Adrenal gland (tissue), 5 donors: ENCODE data around the gene SMAGP.

Source experiments
- CTCF ChIP-seq, 6 experiments: fragments of 450-650 bp in 4 of 6; fragments of 200-600 bp in 2 of 6; sonication (generic) in 1 of 6; IDR thresholded peaks; 1 replicate in 5 of 6; 2 replicates in 1 of 6; pipeline versions ENCODE4 v1.5.1 to v1.8.0; 2016 to 2021; ENCODE audit warnings: antibody characterized with exemption in 6 of 6, mild to moderate bottlenecking in 2 of 6, moderate library complexity in 1 of 6
- POLR2A ChIP-seq, 2 donors: fragments of 450-650 bp; IDR thresholded peaks; one replicate each; pipeline ENCODE4 v1.6.1; 2017; ENCODE audit warnings: antibody characterized with exemption in 2 of 2, mild to moderate bottlenecking in 2 of 2, moderate library complexity in 1 of 2
- donor health status: DM: no; HTN: no; CAD: no.

GRCh38 chr12:51234530-51234929 is 35.7 kb downstream of the SMAGP start:
- TF ChIP-seq CTCF (IDR thresholded peaks at IDR 0.05) (no peak), POLR2A (IDR thresholded peaks at IDR 0.05) (no peak)
